Stimulated activated CD4-positive, alpha-beta T cell treated with anti-CD3 and anti-CD28 coated beads, Interleukin-2, amount 100 ng/mL, for 24 hours (primary cell): ENCODE results near the gene KRCC1.

ENCODE experiments used
- DNase-seq, 2 donors: peaks; one replicate each; pipeline ENCODE4 v3.0.0-alpha.2; 2020

Gene KRCC1

GRCh38 chr2:88055371-88056128, at the start of gene KRCC1:
Gene KRCC1, minus strand, starts transcription at chr2:88055783. Its CDS starts 27,220 bp downstream, at chr2:88028563.
- DNase-seq = peak; percentile 92

GRCh38 chr2:88100489-88100858, 44.9 kb upstream of the KRCC1 start:
- DNase-seq = no peak

- no peak for DNase-seq
These were observed 44.4 kb upstream of the KRCC1 start for GRCh38 chr2:88099798-88100488.

GRCh38 chr2:88098558-88098900, 42.9 kb upstream of the KRCC1 start:
- no peak for DNase-seq

GRCh38 chr2:88097891-88098557, 42.4 kb upstream of the KRCC1 start:
- no peak for DNase-seq

- DNase-seq = no peak
These were observed 41.6 kb upstream of the KRCC1 start for GRCh38 chr2:88097192-88097591.

GRCh38 chr2:88096708-88097107, 41.1 kb upstream of the KRCC1 start:
- no peak for DNase-seq

GRCh38 chr2:88095022-88095421, 39.4 kb upstream of the KRCC1 start:
- DNase-seq = no peak

- no peak for DNase-seq
These were observed 37.2 kb upstream of the KRCC1 start for GRCh38 chr2:88092773-88093172.

- DNase-seq = no peak
These were observed 36.4 kb upstream of the KRCC1 start for GRCh38 chr2:88091943-88092342.

GRCh38 chr2:88090446-88091283, 35.1 kb upstream of the KRCC1 start:
- DNase-seq = peak; percentile 33 to 47

- no peak for DNase-seq
These were observed 33.4 kb upstream of the KRCC1 start for GRCh38 chr2:88088999-88089398.

GRCh38 chr2:88087763-88088162, 32.2 kb upstream of the KRCC1 start:
- no peak for DNase-seq

GRCh38 chr2:88087073-88087472, 31.5 kb upstream of the KRCC1 start:
- no peak for DNase-seq

GRCh38 chr2:88086401-88086800, 30.8 kb upstream of the KRCC1 start:
- no peak for DNase-seq

GRCh38 chr2:88085602-88086001, 30.0 kb upstream of the KRCC1 start:
- DNase-seq = no peak

- DNase-seq = no peak
These were observed 29.5 kb upstream of the KRCC1 start for GRCh38 chr2:88085099-88085498.

GRCh38 chr2:88082781-88083180, 27.2 kb upstream of the KRCC1 start:
- DNase-seq = no peak

GRCh38 chr2:88081924-88082608, 26.5 kb upstream of the KRCC1 start:
- no peak for DNase-seq

- DNase-seq = no peak
These were observed 25.0 kb upstream of the KRCC1 start for GRCh38 chr2:88080545-88080944.

- no peak for DNase-seq
These were observed 23.1 kb upstream of the KRCC1 start for GRCh38 chr2:88078643-88079172.

- DNase-seq = no peak
These were observed 21.5 kb upstream of the KRCC1 start for GRCh38 chr2:88077080-88077479.
